Endodermal cell (in vitro differentiated cells): ENCODE data around the gene NFIA. TPM values are rescaled to one million over a fixed set of nuclear protein-coding genes. Genes with fewer than 3 reads are reported as not detected.
A peak's percentile ranks its signal among the peaks of the same experiment; 100 is the strongest.

Experiments used
- DNase-seq: peaks from one replicate; pipeline ENCODE4 v3.0.0-alpha.2; 2017
- H3K27ac ChIP-seq: 2 replicates; pipeline ENCODE4 v1.5.1; 2013; ENCODE audit warnings: mild to moderate bottlenecking, low read depth, low read length, moderate library complexity
- H3K27me3 ChIP-seq: 2 replicates; pipeline ENCODE4 v1.6.1; 2013; ENCODE audit warnings: mild to moderate bottlenecking, low read length, moderate library complexity; ENCODE audit not compliant: insufficient read depth, control insufficient read depth, poor library complexity, severe bottlenecking
- H3K36me3 ChIP-seq: 2 replicates; pipeline ENCODE4 v1.7.0; 2013; ENCODE audit warnings: mild to moderate bottlenecking, low read length, moderate library complexity; ENCODE audit not compliant: control insufficient read depth, insufficient read depth
- H3K4me1 ChIP-seq: one replicate; pipeline ENCODE4 v1.7.0; 2013; ENCODE audit warnings: low read length; ENCODE audit not compliant: control insufficient read depth, insufficient read depth
- H3K4me3 ChIP-seq: 2 replicates; pipeline ENCODE4 v1.5.1; 2013; ENCODE audit warnings: mild to moderate bottlenecking, low read length, moderate library complexity
- H3K9ac ChIP-seq: 2 replicates; pipeline ENCODE4 v1.6.1; 2013; ENCODE audit warnings: mild to moderate bottlenecking, low read length, moderate library complexity; ENCODE audit not compliant: poor library complexity, severe bottlenecking; ENCODE audit errors: extremely low read depth
- H3K9me3 ChIP-seq: 2 replicates; pipeline ENCODE4 v1.6.1; 2013; ENCODE audit warnings: mild to moderate bottlenecking, low read length, moderate library complexity; ENCODE audit not compliant: control insufficient read depth
- H3K27ac Mint-ChIP-seq: 2 replicates; pipeline ENCODE4 v1.8.0; 2020; ENCODE audit warnings: mixed read lengths
- H3K27me3 Mint-ChIP-seq: 2 replicates; pipeline ENCODE4 v1.8.0; 2021; ENCODE audit warnings: mild to moderate bottlenecking, mixed read lengths; ENCODE audit not compliant: insufficient read depth
- H3K36me3 Mint-ChIP-seq: 2 replicates; pipeline ENCODE4 v1.8.0; 2020; ENCODE audit warnings: low read depth, mixed read lengths
- H3K4me1 Mint-ChIP-seq: 2 replicates; pipeline ENCODE4 v1.8.0; 2020; ENCODE audit warnings: mixed read lengths
- H3K4me3 Mint-ChIP-seq: 2 replicates; pipeline ENCODE4 v1.8.0; 2020; ENCODE audit warnings: mild to moderate bottlenecking, moderate library complexity, mixed read lengths
- H3K9me3 Mint-ChIP-seq: 2 replicates; pipeline ENCODE4 v1.8.0; 2020; ENCODE audit warnings: mild to moderate bottlenecking, mixed read lengths
- CTCF ChIP-seq: fragments of 200-600 bp; sonication (generic); conservative IDR thresholded peaks from 2 replicates; pipeline ENCODE4 v1.5.0; 2021; ENCODE audit warnings: antibody characterized with exemption, mild to moderate bottlenecking
- WGBS, 2 experiments: methylation state at CpG; one replicate each; pipeline versions ENCODE4 v1.1.5 to v1.1.7; 2013; ENCODE audit warnings: missing lambda C conversion rate in 2 of 2, mixed read lengths in 1 of 2; ENCODE audit not compliant: insufficient coverage in 1 of 2, insufficient read length in 1 of 2; 5-methylcytosine and 5-hydroxymethylcytosine counted together
- total RNA-seq, 2 donors: library from RNA; stranded (reverse); fragmentation: NEBNext Ultra II Directional in 1 of 2; extraction: Animal tissue kit (Norgen Biotek cat#: 25700) in 1 of 2; gene quantifications; 2 replicates in 1 of 2; 3 replicates in 1 of 2; pipeline ENCODE4 v1.2.1, GENCODE V29; 2021

Gene NFIA
- total RNA-seq, 2 donors from 2014 or later: 2.3 to 3.8 TPM

GRCh38 chr1:61109158-61109557 is 26.8 kb downstream of the NFIA start:
- 67% methylated on average over 1 of the region's 1 CpG; no CpG with 5 or more reads in 1 of the 2 experiments for WGBS, 2 experiments
- H3K36me3 Mint-ChIP-seq: no peaks in the 10 kb centered on the region
- peaks cover 9% of the 10 kb centered on the region for H3K4me1 Mint-ChIP-seq
- DNase-seq: no peak
- H3K4me3 ChIP-seq: no peak overlapping the region
- H3K4me3 Mint-ChIP-seq: no peak overlapping the region
- TF ChIP-seq CTCF: no peak
- peaks cover 4% of the 10 kb centered on the region for H3K9me3 Mint-ChIP-seq
- no peaks in the 10 kb centered on the region for H3K27me3 Mint-ChIP-seq
- peaks cover 9% of the 10 kb centered on the region for H3K9me3 ChIP-seq
- no peaks in the 10 kb centered on the region for H3K36me3 ChIP-seq
- no peak overlapping the region for H3K27ac Mint-ChIP-seq
- H3K9ac ChIP-seq: no peak overlapping the region
- no peaks in the 10 kb centered on the region for H3K4me1 ChIP-seq
- H3K27ac ChIP-seq: no peak overlapping the region
- H3K27me3 ChIP-seq: no peaks in the 10 kb centered on the region

- Histone ChIP-seq H3K4me1 (no peaks in the 10 kb centered on the region), H3K9ac (no peak overlapping the region), H3K4me3 (no peak overlapping the region), H3K27ac (no peak overlapping the region), H3K27me3 (no peaks in the 10 kb centered on the region), H3K36me3 (no peaks in the 10 kb centered on the region), H3K9me3 (peaks cover 9% of the 10 kb centered on the region)
- no peak for TF ChIP-seq CTCF
- Mint-ChIP-seq H3K27me3 (no peaks in the 10 kb centered on the region), H3K27ac (no peak overlapping the region), H3K4me3 (no peak overlapping the region), H3K36me3 (no peaks in the 10 kb centered on the region), H3K9me3 (peaks cover 4% of the 10 kb centered on the region), H3K4me1 (peaks cover 9% of the 10 kb centered on the region)
- no peak for DNase-seq
These were observed 27.5 kb downstream of the NFIA start for GRCh38 chr1:61109910-61110309.

- Mint-ChIP-seq H3K9me3 (peaks cover 4% of the 10 kb centered on the region), H3K27me3 (no peaks in the 10 kb centered on the region), H3K4me3 (no peak overlapping the region), H3K27ac (no peak overlapping the region), H3K36me3 (no peaks in the 10 kb centered on the region), H3K4me1 (peaks cover 9% of the 10 kb centered on the region)
- DNase-seq: no peak
- no peak overlapping the region for H3K4me3 ChIP-seq
- TF ChIP-seq CTCF: no peak
- 86% methylated on average over 1 of the region's 1 CpG; no CpG with 5 or more reads in 1 of the 2 experiments for WGBS, 2 experiments
- peak overlapping the region; percentile 82 for H3K27ac ChIP-seq
- no peaks in the 10 kb centered on the region for H3K4me1 ChIP-seq
- no peaks in the 10 kb centered on the region for H3K36me3 ChIP-seq
- H3K9me3 ChIP-seq: peaks cover 9% of the 10 kb centered on the region
- H3K27me3 ChIP-seq: no peaks in the 10 kb centered on the region
- H3K9ac ChIP-seq: no peak overlapping the region
These were observed 28.2 kb downstream of the NFIA start for GRCh38 chr1:61110554-61110953.
